GM18517 (cell line): Measurements from ENCODE around the gene ZFYVE1.

Experiments
- ATAC-seq: cut with Tn5 transposase; IDR thresholded peaks from one replicate; pipeline ENCODE4 v1.9.1; 2021; ENCODE audit warnings: mild to moderate bottlenecking, moderate library complexity; ENCODE audit not compliant: unreplicated experiment

ZFYVE1 gene

GRCh38 chr14:72925171-72925759 lies 101.6 kb downstream of the ZFYVE1 start:
- no peak for ATAC-seq

DNA sequence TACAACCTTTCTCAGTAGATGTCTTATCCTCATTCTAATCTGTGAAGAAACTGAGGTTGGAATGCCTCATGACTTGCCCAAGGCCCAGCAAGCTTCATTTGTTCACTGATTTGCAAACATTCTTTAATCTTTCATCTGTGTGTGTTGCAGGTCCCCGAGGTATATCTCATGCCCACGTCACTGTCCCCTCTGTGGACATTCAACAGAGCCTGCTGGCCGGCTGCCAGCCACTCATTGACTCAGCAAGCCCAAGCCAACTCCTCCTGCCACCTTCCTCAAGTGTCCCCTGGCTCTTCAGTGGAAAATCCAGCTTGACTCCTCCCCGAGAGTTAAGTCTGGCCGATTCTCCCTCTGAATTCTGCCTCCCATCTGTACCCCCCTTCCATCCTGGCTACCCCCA lies 102.6 kb downstream of the ZFYVE1 start:
- ATAC-seq: no peak

DNA sequence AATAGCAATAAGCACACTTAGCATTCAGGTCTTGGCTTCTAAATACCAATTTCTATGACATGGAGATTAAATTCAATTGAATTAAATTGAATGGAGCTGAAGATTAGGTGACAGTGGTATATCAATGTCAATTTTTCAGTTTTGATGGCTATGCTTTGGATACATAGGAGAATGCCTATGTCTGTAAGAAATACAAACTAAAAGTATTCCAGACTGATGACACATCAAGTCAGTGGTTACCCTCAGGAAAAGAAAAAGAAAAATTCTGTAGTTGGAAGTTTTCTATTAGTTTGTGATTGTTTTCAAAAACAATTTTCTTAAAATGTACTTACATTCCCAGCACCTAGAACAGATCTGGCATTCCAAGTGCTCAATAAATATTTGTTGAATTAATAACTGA lies 105.5 kb downstream of the ZFYVE1 start:
- ATAC-seq: no peak

- no peak for ATAC-seq
Observed at GRCh38 chr14:72920008-72920407, 106.9 kb downstream of the ZFYVE1 start.
